WTC11 (cell line): Measurements from ENCODE around the gene PEAR1. TPM values are rescaled to one million over a fixed set of nuclear protein-coding genes. Genes with fewer than 3 reads are reported as not detected.

Experiments used
- ATAC-seq: fragments of 200-7000 bp; cut with Tn5 transposase; 2 replicates; pipeline ENCODE4 v1.10.0; 2021; ENCODE audit warnings: mild to moderate bottlenecking, moderate library complexity
- CTCF ChIA-PET: fragments of 300-600 bp; sonication (Branson Sonifier 250); formaldehyde crosslinking; loops from one replicate; lab custom pipeline; 2021; ENCODE audit warnings: antibody characterized with exemption; lab: Charles Lee
- POLR2A ChIA-PET: fragments of 350-600 bp; sonication (Branson Sonifier 250); formaldehyde crosslinking; loops from one replicate; lab custom pipeline; 2021; ENCODE audit warnings: antibody characterized with exemption; lab: Charles Lee
- DNase-seq: peaks from one replicate; pipeline ENCODE4 v3.0.0; 2021; ENCODE audit warnings: low spot score
- H3K27ac Mint-ChIP-seq: 2 replicates; pipeline ENCODE4 v1.8.0; 2021; ENCODE audit warnings: mixed read lengths
- H3K27me3 Mint-ChIP-seq: 2 replicates; pipeline ENCODE4 v1.8.0; 2021; ENCODE audit warnings: low read depth, mild to moderate bottlenecking, moderate library complexity, mixed read lengths
- H3K36me3 Mint-ChIP-seq: 2 replicates; pipeline ENCODE4 v1.8.0; 2021; ENCODE audit warnings: mixed read lengths
- H3K4me1 Mint-ChIP-seq: 2 replicates; pipeline ENCODE4 v1.8.0; 2022; ENCODE audit warnings: mixed read lengths
- H3K4me3 Mint-ChIP-seq: 2 replicates; pipeline ENCODE4 v1.8.0; 2021; ENCODE audit warnings: mild to moderate bottlenecking, moderate library complexity, mixed read lengths
- H3K9me3 Mint-ChIP-seq: 2 replicates; pipeline ENCODE4 v1.8.0; 2021; ENCODE audit warnings: mixed read lengths
- E2F4 ChIP-seq: sonication (generic); formaldehyde crosslinking; IDR thresholded peaks from 2 replicates; pipeline ENCODE4 v1.8.1; 2022; ENCODE audit warnings: low read depth, mild to moderate bottlenecking, moderate library complexity, missing genetic modification reagents, borderline replicate concordance
- ESRRA ChIP-seq: sonication (generic); formaldehyde crosslinking; IDR thresholded peaks from 2 replicates; pipeline ENCODE4 v1.8.1; 2022; ENCODE audit warnings: mild to moderate bottlenecking, missing genetic modification reagents, borderline replicate concordance
- ETV6 ChIP-seq: sonication (generic); formaldehyde crosslinking; IDR thresholded peaks from 2 replicates; pipeline ENCODE4 v1.8.1; 2022; ENCODE audit warnings: mild to moderate bottlenecking, missing genetic modification reagents
- FOXJ3 ChIP-seq: sonication (generic); formaldehyde crosslinking; IDR thresholded peaks from 2 replicates; pipeline ENCODE4 v1.9.0; 2021; ENCODE audit warnings: missing genetic modification reagents, mild to moderate bottlenecking, borderline replicate concordance
- GRHL2 ChIP-seq: fragments of 250-450 bp; sonication (Bioruptor Pico); IDR thresholded peaks from 2 replicates; pipeline ENCODE4 v1.8.0; 2022; ENCODE audit warnings: mild to moderate bottlenecking, moderate library complexity; ENCODE audit not compliant: insufficient replicate concordance, severe bottlenecking
- HMGXB4 ChIP-seq: sonication (generic); formaldehyde crosslinking; IDR thresholded peaks from 2 replicates; pipeline ENCODE4 v1.8.1; 2023; ENCODE audit warnings: mild to moderate bottlenecking, moderate library complexity, missing genetic modification reagents
- IRF2 ChIP-seq: sonication (generic); formaldehyde crosslinking; IDR thresholded peaks from 2 replicates; pipeline ENCODE4 v1.8.0; 2022; ENCODE audit warnings: low read depth, missing genetic modification reagents, borderline replicate concordance
- MAX ChIP-seq: sonication (generic); formaldehyde crosslinking; IDR thresholded peaks from 2 replicates; pipeline ENCODE4 v1.8.0; 2022; ENCODE audit warnings: mild to moderate bottlenecking, missing genetic modification reagents
- NFATC4 ChIP-seq: fragments of 250-450 bp; sonication (Bioruptor Pico); IDR thresholded peaks from 2 replicates; pipeline ENCODE4 v1.9.0; 2021; ENCODE audit warnings: mild to moderate bottlenecking
- PRDM15 ChIP-seq: sonication (generic); formaldehyde crosslinking; IDR thresholded peaks from 2 replicates; pipeline ENCODE4 v1.8.0; 2022; ENCODE audit warnings: missing genetic modification reagents
- PREB ChIP-seq: sonication (generic); formaldehyde crosslinking; IDR thresholded peaks from 2 replicates; pipeline ENCODE4 v1.8.1; 2022; ENCODE audit warnings: mild to moderate bottlenecking, missing genetic modification reagents, moderate library complexity, borderline replicate concordance
- PRRX2 ChIP-seq: fragments of 250-450 bp; sonication (Bioruptor Pico); IDR thresholded peaks from 2 replicates; pipeline ENCODE4 v1.8.0; 2021; ENCODE audit warnings: mild to moderate bottlenecking
- RELA ChIP-seq: sonication (generic); formaldehyde crosslinking; IDR thresholded peaks from 2 replicates; pipeline ENCODE4 v1.8.1; 2022; ENCODE audit warnings: missing genetic modification reagents, mild to moderate bottlenecking, borderline replicate concordance
- ZMAT4 ChIP-seq: fragments of 250-450 bp; sonication (Bioruptor Pico); IDR thresholded peaks from 2 replicates; pipeline ENCODE4 v1.9.0; 2021; ENCODE audit warnings: mild to moderate bottlenecking
- ZSCAN18 ChIP-seq: fragments of 250-450 bp; sonication (Bioruptor Pico); IDR thresholded peaks from 2 replicates; pipeline ENCODE4 v2.1.2; 2022; ENCODE audit warnings: mild to moderate bottlenecking, moderate library complexity
- total RNA-seq: library from RNA; stranded (reverse); gene quantifications from 3 replicates; pipeline ENCODE4 v1.2.3, GENCODE V29; 2021

Gene PEAR1
- total RNA-seq, 1 experiment from 2014 or later, result 1.6 TPM

GRCh38 chr1:156961709-156962108, 68.2 kb downstream of the PEAR1 start (continued):
- TF ChIP-seq PREB (CRISPR knock-in tag) (no peak), PRRX2 (CRISPR knock-in tag) (no peak)
- TF ChIP-seq, all 79 proteins: peak for 0

- DNase-seq (no peak), ATAC-seq (no peak)
- ChIA-PET CTCF (interaction anchor here (1.0 to 1.2 kb wide), 2 partner anchors 44 to 110 kb away, joined by 3 read pairs; no protein-coding TSS in a partner anchor), POLR2A (no interaction called here)
- no peaks in the 10 kb centered on the region for H3K9me3 Mint-ChIP-seq
- H3K27me3 Mint-ChIP-seq, result no peaks in the 10 kb centered on the region
- H3K4me1 Mint-ChIP-seq, result no peaks in the 10 kb centered on the region
- no peak overlapping the region for H3K27ac Mint-ChIP-seq
- H3K4me3 Mint-ChIP-seq, result no peak overlapping the region
- TF ChIP-seq ZMAT4 (no peak), MAX (CRISPR knock-in tag) (no peak), ESRRA (CRISPR knock-in tag) (no peak), PRDM15 (no peak), NFATC4 (CRISPR knock-in tag) (no peak), FOXJ3 (no peak), HMGXB4 (no peak), E2F4 (CRISPR knock-in tag) (no peak), GRHL2 (CRISPR knock-in tag) (no peak)
- TF ChIP-seq, all 79 proteins: peak for 0
- H3K36me3 Mint-ChIP-seq, result peaks cover 48% of the 10 kb centered on the region
Observed at GRCh38 chr1:156963621-156964020, 70.1 kb downstream of the PEAR1 start.

GRCh38 chr1:156964441-156964840, 70.9 kb downstream of the PEAR1 start:
- TF ChIP-seq ZSCAN18 (no peak), ETV6 (no peak), RELA (CRISPR knock-in tag) (no peak), IRF2 (CRISPR knock-in tag) (no peak), ZMAT4 (no peak)
- ChIA-PET CTCF (no interaction called here), POLR2A (no interaction called here)
- H3K27me3 Mint-ChIP-seq, result no peaks in the 10 kb centered on the region
- no peak overlapping the region for H3K4me3 Mint-ChIP-seq
- no peak for DNase-seq
- H3K27ac Mint-ChIP-seq, result no peak overlapping the region
- no peaks in the 10 kb centered on the region for H3K9me3 Mint-ChIP-seq
- ATAC-seq, result no peak
- H3K36me3 Mint-ChIP-seq, result peaks cover 48% of the 10 kb centered on the region
- H3K4me1 Mint-ChIP-seq, result no peaks in the 10 kb centered on the region
